ENCODE measurements around the gene BCL2L13. TPM values are rescaled to one million over a fixed set of nuclear protein-coding genes. Genes with fewer than 3 reads are reported as not detected.

BCL2L13 gene, protein sequence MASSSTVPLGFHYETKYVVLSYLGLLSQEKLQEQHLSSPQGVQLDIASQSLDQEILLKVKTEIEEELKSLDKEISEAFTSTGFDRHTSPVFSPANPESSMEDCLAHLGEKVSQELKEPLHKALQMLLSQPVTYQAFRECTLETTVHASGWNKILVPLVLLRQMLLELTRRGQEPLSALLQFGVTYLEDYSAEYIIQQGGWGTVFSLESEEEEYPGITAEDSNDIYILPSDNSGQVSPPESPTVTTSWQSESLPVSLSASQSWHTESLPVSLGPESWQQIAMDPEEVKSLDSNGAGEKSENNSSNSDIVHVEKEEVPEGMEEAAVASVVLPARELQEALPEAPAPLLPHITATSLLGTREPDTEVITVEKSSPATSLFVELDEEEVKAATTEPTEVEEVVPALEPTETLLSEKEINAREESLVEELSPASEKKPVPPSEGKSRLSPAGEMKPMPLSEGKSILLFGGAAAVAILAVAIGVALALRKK
- 60.2 and 63.8 TPM in 2 replicates for total RNA-seq (2014; rRNA removed; shearing (Covaris generic); ENCODE audit: low replicate concordance)

DNA sequence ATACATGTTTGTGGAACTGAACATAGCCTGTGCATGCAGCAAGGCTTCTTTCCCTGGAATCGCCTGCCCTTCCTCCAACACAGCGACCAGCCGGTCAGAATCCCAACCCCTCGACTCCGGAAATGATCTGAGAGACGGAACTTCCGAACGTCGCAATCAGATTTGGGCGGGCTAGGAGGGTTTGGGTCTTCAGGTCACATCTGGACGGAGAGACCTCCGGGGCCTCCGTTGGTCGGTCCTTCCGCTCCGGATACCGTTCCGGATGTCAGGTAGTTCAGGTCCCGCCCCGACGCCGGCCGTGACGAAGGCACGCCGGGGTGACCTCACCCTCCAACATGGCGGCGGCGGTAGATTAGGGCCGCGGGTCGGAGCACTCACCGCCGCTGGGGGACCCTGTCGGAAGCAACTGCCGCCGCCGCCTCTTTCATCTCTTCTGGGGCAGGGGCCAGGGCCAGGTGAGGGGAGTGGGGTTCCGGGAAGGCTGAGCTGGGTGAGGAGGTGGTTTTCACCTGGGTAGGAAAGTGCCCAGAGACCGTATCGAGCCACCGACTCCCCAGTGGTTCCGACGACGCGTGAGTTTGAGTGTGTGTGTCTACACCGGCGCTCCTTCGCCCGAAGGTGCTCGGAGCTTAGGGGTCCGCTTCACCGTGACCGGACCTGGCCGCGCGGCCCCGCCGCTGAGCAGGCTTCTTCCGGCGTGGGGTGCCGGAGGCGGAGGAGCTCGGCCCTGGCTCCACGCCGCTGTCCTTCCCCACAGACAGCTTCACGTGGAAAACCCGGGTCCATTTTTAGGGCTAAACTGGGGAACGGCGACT is at the start of gene BCL2L13:
Gene BCL2L13, plus strand, starts transcription at position 326 of the 815 bp plus-strand sequence. CDS start 16,955 bp downstream, outside the sequence.
- Histone ChIP-seq H3K4me3 (peak within 1 kb of the TSS; percentile 97), H3K27me3 (no peaks in the 10 kb centered on the region), H3K9me3 (no peaks in the 10 kb centered on the region), H3K36me3 (peaks cover 25% of the 10 kb centered on the region)
- peak; percentile 92 for DNase-seq

DNA sequence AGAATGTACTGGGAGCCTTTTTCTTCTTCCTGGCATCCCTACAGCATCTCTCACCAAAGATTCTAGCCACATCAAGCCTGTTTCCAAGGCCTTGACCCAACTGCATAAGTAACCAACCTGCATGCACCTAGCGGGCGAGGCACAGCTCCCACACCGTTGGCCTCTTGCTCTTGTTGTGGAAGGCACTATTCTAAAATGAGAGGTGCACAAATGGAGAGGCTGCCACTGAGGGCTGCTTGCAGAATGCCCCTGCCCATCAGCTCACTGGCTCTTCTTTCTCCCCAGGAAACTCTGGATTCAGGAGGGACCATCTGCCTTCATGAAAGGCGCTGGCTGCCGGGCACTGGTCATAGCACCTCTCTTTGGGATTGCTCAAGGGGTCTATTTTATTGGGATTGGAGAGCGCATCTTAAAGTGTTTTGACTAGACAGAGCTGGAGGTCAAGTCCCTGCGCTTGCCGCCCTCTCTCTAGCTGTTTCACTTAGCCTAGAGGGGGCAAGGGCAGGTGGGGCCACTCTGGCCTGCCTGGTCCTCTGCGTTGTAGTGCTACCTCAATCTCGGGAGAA is 48.7 kb upstream of the BCL2L13 start:
- Histone ChIP-seq H3K36me3 (peaks cover 26% of the 10 kb centered on the region), H3K27me3 (no peaks in the 10 kb centered on the region), H3K4me3 (no peak overlapping the region), H3K9me3 (no peaks in the 10 kb centered on the region)
- no peak for DNase-seq

DNA sequence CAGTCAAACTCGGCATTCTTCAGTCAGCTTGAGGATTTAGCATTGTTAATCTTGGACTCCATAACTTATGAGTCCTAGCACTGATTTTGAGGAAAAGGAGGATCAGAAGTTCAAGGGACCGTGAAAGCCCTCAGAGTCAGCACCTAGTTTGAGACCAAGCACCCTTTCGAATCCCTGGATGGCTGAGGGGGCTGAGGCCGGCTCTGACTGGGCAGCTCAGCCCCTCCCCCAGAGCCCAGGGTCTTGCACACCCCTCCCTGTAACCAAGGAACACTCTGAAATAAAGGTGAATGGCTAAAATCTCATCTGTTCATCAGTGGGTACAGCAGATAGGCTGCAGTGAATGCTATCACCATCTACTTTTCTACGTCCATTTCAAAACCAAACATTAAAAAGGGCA is 48.0 kb upstream of the BCL2L13 start:
- H3K36me3 ChIP-seq = peaks cover 33% of the 10 kb centered on the region
- H3K9me3 ChIP-seq = no peaks in the 10 kb centered on the region
- no peak for DNase-seq
- H3K4me3 ChIP-seq = no peak overlapping the region
- H3K27me3 ChIP-seq = no peaks in the 10 kb centered on the region

DNA sequence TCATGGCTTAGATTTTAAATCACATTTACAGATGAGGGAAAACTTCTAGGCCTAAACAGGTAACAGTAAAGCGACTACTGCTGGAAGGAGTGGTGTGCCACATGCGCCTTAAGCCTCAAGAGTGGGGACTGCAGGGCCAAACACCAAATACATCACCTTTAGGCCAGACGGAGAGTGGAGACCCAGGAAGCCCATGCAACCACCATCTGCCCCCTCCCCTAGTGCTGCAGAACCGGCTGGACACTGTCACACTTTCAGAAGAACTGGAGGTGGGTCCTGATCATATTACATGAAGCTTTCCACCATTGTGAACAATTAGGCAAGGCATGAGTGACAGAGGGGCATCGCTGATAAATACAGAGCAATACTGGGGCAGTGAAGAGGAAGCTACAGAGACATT is 46.4 kb upstream of the BCL2L13 start:
- Histone ChIP-seq H3K27me3 (no peaks in the 10 kb centered on the region), H3K9me3 (no peaks in the 10 kb centered on the region), H3K4me3 (no peak overlapping the region), H3K36me3 (peaks cover 49% of the 10 kb centered on the region)
- DNase-seq = no peak

DNA sequence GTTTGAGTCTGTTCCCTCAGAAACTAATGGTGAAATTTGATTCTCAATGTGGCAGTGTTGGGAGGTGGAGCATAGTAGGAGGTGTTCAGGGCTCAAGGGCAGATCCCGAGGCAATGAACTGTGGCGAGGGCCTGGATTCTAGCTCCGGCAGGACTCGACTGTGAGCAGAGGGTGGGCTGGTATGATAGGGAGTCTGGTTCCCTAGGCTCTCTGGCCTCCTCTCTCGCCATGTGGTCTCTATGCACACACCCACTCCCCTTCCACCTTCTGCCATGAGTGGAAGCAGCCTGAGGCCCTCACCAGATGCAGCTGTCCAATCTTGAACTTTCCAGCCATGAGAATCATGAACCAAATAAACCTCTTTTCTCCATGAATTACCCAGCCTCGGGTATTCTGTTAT is 42.3 kb upstream of the BCL2L13 start:
- Histone ChIP-seq H3K9me3 (no peaks in the 10 kb centered on the region), H3K27me3 (no peaks in the 10 kb centered on the region), H3K4me3 (no peak overlapping the region), H3K36me3 (peaks cover 84% of the 10 kb centered on the region)
- DNase-seq = no peak

DNA sequence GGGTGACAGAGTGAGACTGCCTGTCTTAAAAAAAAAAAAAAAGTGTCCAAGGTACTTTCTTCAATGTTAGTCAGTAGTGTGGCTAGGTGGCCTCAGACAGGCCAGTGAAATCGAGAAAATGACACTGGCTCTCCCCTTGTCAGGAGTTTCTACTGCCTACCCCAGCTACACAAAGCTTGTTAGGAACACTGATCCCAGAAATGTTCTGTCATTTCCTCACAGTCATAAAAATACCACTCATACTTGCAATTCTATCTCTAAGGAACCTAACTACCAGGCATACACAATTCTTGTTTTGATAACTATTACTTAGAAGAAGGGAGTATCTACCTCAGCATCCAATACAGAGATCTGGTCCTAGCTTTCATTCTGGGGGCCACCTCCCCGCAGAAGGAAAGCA is 41.3 kb upstream of the BCL2L13 start:
- H3K9me3 ChIP-seq = no peaks in the 10 kb centered on the region
- H3K4me3 ChIP-seq = no peak overlapping the region
- H3K36me3 ChIP-seq = peaks cover 78% of the 10 kb centered on the region
- no peak for DNase-seq
- no peaks in the 10 kb centered on the region for H3K27me3 ChIP-seq

DNA sequence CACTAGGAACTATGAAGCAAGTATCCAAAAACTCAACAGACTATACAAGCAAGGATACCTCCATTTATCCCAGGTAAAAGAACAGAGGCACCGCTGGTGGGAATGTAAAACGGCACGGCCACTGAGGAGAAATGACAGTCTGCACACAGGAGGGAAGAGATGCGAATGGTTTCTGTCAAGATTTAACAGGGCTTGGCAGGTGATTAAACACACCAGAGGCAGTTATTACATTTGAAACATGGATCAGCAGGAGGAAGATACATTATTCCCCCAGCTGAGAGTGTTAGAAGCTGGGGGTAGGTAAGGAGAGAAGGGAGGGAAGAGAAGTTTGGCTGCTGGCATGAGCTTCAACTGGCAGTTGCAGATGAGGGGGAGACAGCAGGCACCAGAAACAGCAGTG is 40.2 kb upstream of the BCL2L13 start:
- Histone ChIP-seq H3K36me3 (peaks cover 78% of the 10 kb centered on the region), H3K27me3 (no peaks in the 10 kb centered on the region), H3K9me3 (no peaks in the 10 kb centered on the region), H3K4me3 (no peak overlapping the region)
- no peak for DNase-seq

DNA sequence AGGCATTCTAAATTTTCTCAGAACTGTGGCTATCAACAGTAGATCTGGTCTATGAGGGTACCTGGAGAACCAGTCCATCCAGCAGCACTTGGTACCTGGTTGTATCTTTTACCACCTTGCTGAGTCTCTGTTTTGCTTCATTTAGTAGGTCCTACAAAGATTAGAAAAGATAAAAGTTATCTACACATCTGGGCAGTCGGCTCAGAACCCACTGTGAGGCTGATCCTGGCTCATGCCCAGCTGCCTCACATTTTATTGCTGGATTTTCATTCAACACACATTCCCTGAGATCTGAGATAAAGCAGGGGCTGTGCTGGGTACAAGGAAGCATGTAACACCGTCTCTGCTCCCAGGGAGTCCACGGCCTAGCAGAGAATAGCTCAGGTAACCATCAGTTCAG is 37.5 kb upstream of the BCL2L13 start:
- H3K9me3 ChIP-seq = no peaks in the 10 kb centered on the region
- H3K36me3 ChIP-seq = peaks cover 66% of the 10 kb centered on the region
- no peak for DNase-seq
- H3K27me3 ChIP-seq = no peaks in the 10 kb centered on the region
- no peak overlapping the region for H3K4me3 ChIP-seq

DNA sequence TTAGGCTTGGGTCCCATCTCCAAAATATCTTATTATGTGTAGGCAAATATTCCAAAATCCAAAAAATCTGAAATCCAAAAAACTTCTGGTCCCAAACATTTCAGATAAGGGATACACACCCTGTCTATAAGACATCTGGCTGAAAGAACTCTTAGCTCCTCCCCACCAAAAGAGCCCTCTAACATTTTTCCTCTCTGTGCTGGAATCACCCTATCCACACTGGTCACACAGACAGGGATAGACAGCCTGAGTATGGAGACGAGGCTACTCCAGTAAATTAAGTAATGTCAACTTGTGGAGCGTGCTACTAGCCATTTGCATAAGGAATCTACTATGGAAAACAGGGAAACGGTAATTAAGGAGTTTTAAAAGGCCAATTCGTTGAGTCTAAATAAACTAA is 34.9 kb upstream of the BCL2L13 start:
- Histone ChIP-seq H3K9me3 (no peaks in the 10 kb centered on the region), H3K36me3 (peaks cover 53% of the 10 kb centered on the region), H3K27me3 (no peaks in the 10 kb centered on the region), H3K4me3 (no peak overlapping the region)
- no peak for DNase-seq

DNA sequence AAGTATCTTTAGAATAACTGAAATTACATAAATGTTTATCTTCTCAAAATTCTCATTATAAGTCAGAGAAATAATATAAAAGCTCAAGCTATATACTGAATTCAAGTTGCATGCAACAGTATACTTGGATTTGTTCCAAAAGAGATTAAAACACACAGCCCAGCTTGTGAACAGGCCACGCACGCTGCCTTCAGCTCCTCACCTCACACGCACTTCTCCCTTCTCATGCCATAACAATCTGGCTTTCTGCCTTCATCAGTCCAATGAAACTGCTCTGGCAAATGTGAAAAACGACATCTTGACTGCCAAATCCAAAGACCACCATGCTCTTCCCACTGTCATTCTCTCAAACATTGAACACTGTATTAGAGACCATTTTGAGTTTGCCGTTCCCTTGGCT is 32.1 kb upstream of the BCL2L13 start:
- no peak for DNase-seq
- Histone ChIP-seq H3K36me3 (peaks cover 52% of the 10 kb centered on the region), H3K9me3 (no peaks in the 10 kb centered on the region), H3K4me3 (no peak overlapping the region), H3K27me3 (no peaks in the 10 kb centered on the region)

DNA sequence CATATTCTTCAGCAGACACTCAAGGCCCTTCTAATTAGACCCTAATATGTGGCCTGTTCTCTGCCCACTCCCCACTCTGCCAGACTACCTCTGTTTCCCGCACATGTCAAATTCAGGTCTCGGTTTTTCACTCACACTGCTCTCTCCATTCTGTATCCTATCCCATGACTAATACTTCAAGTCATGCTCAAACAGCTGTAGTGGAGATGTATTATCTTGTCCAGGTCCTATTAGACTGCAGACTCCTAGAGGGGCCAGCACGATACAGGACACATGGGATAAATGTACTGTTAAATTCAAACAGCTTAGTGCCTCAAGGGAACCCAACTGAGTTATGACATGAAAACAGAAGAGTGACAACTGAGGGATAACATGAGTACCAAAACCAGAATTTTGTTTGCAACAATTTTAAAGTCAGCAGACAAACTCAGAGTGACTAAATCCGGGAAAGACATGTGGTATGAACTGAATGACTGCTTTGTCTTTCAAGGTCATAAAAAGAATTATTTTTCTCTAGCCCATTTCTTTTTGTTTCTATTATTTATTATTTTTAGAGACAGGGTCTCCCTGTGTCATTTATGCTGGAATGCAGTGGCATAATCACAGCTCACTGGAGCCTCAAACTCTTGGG is 30.6 kb upstream of the BCL2L13 start:
- Histone ChIP-seq H3K4me3 (no peak overlapping the region), H3K27me3 (no peaks in the 10 kb centered on the region), H3K36me3 (peaks cover 61% of the 10 kb centered on the region), H3K9me3 (no peaks in the 10 kb centered on the region)
- DNase-seq = no peak

DNA sequence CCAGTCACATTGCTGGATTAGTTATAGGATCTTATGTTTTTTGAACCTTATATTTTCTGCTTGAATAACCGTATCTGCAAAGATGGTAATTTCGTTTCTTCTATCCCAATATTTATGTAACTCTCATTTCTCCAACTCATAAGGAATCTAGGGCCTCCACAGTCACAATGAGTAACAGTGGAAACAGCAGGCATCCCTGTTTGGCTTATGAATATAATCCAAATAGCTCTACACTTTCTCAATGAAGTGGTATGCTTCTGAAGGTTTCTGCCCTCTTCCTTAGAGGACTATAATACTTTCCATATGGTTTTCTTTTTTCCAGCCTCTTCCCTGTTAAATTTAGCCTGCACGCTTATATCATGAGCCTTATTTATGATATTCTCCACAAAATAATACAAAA is 26.5 kb upstream of the BCL2L13 start:
- peaks cover 57% of the 10 kb centered on the region for H3K36me3 ChIP-seq
- no peak for DNase-seq
- H3K9me3 ChIP-seq = no peaks in the 10 kb centered on the region
- no peaks in the 10 kb centered on the region for H3K27me3 ChIP-seq
- H3K4me3 ChIP-seq = no peak overlapping the region

DNA sequence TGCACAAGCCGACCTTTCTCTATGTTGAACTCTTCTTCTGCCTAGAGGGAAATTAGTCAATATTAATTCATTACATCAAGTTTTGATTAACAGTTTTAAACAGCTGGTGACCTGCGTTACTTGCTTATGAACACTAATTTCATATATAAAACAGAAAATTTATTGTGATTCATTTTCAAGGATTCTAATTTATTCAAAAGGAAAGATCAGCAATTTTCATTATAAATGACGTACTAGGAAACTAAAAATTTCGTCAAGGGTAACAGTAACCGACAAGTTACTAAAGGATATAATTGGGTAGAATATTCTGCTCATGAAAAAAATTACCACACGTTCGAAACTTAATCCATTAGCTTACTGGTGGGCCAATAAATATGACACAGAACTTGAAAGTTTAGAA is 25.3 kb upstream of the BCL2L13 start:
- Histone ChIP-seq H3K27me3 (no peaks in the 10 kb centered on the region), H3K4me3 (no peak overlapping the region), H3K36me3 (peaks cover 63% of the 10 kb centered on the region), H3K9me3 (no peaks in the 10 kb centered on the region)
- DNase-seq = no peak

DNA sequence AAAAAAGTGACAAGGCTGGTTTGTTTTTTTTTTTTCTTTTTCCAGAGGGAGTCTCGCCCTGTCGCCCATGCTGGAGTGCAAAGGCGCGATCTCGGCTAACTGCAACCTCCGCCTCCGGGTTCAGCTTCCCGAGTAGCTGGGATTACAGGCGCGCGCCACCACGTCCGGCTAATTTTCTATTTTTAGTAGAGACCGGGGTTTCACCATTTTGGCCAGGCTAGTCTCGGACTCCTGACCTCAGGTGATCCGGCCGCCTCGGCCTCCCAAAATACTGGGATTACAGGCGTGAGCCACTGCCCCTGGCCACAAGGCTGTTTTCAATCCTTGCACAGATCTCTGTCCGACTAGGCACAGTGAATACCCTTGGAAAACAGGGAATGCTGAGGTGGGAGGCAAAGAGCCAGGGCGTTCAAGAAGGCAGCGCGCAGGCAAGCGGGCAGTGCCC is 10.6 kb upstream of the BCL2L13 start:
- H3K36me3 ChIP-seq = peaks cover 11% of the 10 kb centered on the region
- peak overlapping the region; percentile 100 for H3K4me3 ChIP-seq
- peak; percentile 13 for DNase-seq
- H3K9me3 ChIP-seq = 0 out of 2 replicates have a peak, but pooled peaks cover 2% of the 10 kb centered on the region
- no peaks in the 10 kb centered on the region for H3K27me3 ChIP-seq

DNA sequence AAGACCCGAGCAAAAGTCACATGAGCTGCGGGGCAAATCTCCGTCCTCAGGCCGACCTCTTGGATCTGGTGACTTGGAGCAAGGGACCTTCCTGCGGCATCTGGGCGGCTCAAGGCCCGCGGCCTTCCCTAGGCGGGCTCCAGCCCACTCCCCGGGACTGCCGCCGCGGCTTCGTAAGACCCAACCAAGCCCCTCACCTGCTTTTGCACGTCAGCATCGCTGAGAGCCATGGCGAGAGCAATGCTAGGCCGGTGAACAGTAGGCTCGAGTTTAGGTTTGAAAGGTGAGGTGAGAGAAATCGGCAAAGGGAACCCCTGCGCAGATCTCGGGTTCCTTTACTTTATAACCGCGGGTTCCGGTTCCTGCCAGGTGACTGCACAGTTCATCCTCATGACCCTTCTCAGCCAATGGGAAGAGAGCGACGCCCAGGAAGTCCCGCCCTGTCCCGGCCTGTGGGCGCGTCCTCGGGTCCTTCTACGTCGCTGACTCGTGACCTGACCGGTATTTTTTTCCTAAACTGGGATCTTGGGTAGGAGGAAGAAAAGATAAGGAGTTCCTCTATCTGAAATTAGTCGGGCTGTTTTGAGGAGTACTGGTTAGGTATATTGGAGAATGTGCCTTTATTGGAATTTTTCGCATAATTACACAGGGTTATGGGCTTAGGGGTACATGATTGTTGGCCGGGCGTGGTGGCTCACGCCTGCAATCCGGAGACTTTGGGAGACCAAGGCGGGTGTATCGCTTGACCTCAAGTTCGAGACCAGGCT is 10.0 kb upstream of the BCL2L13 start, which contains the start of gene ATP6V1E1:
Gene ATP6V1E1, minus strand, starts transcription at position 344 of the 767 bp plus-strand sequence. Its CDS starts 114 bp downstream, at position 230.
- DNase-seq = peak; percentile 95
- Histone ChIP-seq H3K9me3 (0 out of 2 replicates have a peak, but pooled peaks cover 2% of the 10 kb centered on the region), H3K27me3 (no peaks in the 10 kb centered on the region), H3K36me3 (peaks cover 8% of the 10 kb centered on the region; the same call in 1 of the 2 replicates), H3K4me3 (peak within 1 kb of the TSS; percentile 100)

DNA sequence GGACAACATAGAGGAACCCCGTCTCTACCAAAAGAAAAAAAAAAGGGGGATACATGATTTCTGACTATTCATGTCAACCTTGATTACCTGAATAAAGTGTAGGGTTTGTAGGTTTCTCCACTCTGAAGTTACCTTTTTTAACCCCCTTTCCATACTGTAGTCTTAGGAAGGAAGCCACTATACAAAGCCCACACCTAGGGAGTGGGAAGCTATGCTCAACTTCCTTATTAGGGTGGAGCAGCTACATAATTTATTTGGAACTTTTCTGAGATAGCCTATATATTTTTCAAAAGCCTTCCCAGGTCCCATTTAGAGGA is 9.4 kb upstream of the BCL2L13 start:
- no peak for DNase-seq
- H3K27me3 ChIP-seq = no peaks in the 10 kb centered on the region
- H3K4me3 ChIP-seq = peak overlapping the region; percentile 100
- H3K36me3 ChIP-seq = peaks cover 8% of the 10 kb centered on the region; the same call in 1 of the 2 replicates
- 0 out of 2 replicates have a peak, but pooled peaks cover 2% of the 10 kb centered on the region for H3K9me3 ChIP-seq

Data from MG63 (cell line).